Adipocyte (in vitro differentiated cells): ENCODE results near the gene LKAAEAR1.

Experiments used
- DNase-seq: peaks from one replicate; pipeline ENCODE4 v3.0.0-alpha.2; 2015; ENCODE audit warnings: low read depth
- H3K27me3 ChIP-seq: replicated peaks from 2 replicates; pipeline ENCODE4 v1.7.0; 2013; ENCODE audit warnings: mild to moderate bottlenecking, low read length, moderate library complexity; ENCODE audit not compliant: control insufficient read depth, insufficient read depth
- H3K36me3 ChIP-seq: 2 replicates; pipeline ENCODE4 v1.7.0; 2013; ENCODE audit warnings: low read length, mild to moderate bottlenecking, moderate library complexity; ENCODE audit not compliant: control insufficient read depth, insufficient read depth, severe bottlenecking
- H3K4me1 ChIP-seq: 2 replicates; pipeline ENCODE4 v1.7.0; 2013; ENCODE audit warnings: mild to moderate bottlenecking, low read length, moderate library complexity; ENCODE audit not compliant: control insufficient read depth, insufficient read depth
- H3K4me3 ChIP-seq: 2 replicates; pipeline ENCODE4 v1.7.0; 2013; ENCODE audit warnings: mild to moderate bottlenecking, low read length, moderate library complexity
- H3K9ac ChIP-seq: 2 replicates; pipeline ENCODE4 v1.7.0; 2013; ENCODE audit warnings: mild to moderate bottlenecking, low read length, moderate library complexity
- H3K9me3 ChIP-seq: 2 replicates; pipeline ENCODE4 v1.7.0; 2013; ENCODE audit warnings: mild to moderate bottlenecking, low read length, moderate library complexity; ENCODE audit not compliant: control insufficient read depth

LKAAEAR1 gene

GRCh38 chr20:64049060-64049877 lies 34.9 kb downstream of the LKAAEAR1 start, which contains the start of gene SOX18:
TSS of gene SOX18 (minus strand) at chr20:64049639. CDS start at chr20:64049516, 123 bp downstream.
- peak; percentile 61 for DNase-seq
- Histone ChIP-seq H3K4me1 (peaks cover 6% of the 10 kb centered on the region), H3K27me3 (peaks cover 49% of the 10 kb centered on the region)

GRCh38 chr20:64048402-64049044 lies 35.7 kb downstream of the LKAAEAR1 start:
- H3K9me3 ChIP-seq, result no peaks in the 10 kb centered on the region
- H3K9ac ChIP-seq, result no peak overlapping the region
- H3K4me1 ChIP-seq, result peaks cover under 1% of the 10 kb centered on the region
- H3K4me3 ChIP-seq, result no peak overlapping the region
- H3K27me3 ChIP-seq, result peaks cover 48% of the 10 kb centered on the region
- DNase-seq, result no peak
- no peaks in the 10 kb centered on the region for H3K36me3 ChIP-seq

More at GRCh38 chr20:64049060-64049877, 34.9 kb downstream of the LKAAEAR1 start, which contains the start of gene SOX18:
- no peak within 1 kb of the TSS for H3K9ac ChIP-seq
- H3K9me3 ChIP-seq, result no peaks in the 10 kb centered on the region
- H3K36me3 ChIP-seq, result no peaks in the 10 kb centered on the region
- no peak within 1 kb of the TSS for H3K4me3 ChIP-seq

DNA sequence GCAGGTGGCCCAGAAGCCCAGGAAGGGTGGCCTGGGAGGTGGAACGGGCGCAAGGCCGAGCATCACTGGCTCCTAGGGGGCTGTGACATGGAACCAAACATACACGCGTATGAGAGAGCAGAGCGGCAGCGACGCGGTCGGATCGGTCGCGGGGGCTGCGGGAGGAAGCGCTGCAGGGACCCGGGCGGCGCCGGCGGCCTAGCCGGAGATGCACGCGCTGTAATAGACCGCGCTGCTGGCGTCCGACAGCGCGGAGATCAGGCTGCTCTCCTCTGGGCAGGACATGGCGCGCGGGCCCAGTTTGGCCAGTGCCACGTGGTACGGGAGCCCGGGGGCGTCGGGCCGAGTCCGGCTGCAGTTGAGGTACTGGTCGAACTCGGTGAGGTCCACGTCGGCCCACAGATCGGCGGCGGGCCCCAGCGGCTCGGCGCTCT lies 36.2 kb downstream of the LKAAEAR1 start:
- no peaks in the 10 kb centered on the region for H3K4me1 ChIP-seq
- H3K36me3 ChIP-seq, result no peaks in the 10 kb centered on the region
- DNase-seq, result no peak
- peaks cover 43% of the 10 kb centered on the region for H3K27me3 ChIP-seq
- H3K9me3 ChIP-seq, result no peaks in the 10 kb centered on the region
- no peak overlapping the region for H3K9ac ChIP-seq
- no peak overlapping the region for H3K4me3 ChIP-seq

- Histone ChIP-seq H3K9ac (no peak overlapping the region), H3K4me1 (no peaks in the 10 kb centered on the region), H3K9me3 (no peaks in the 10 kb centered on the region), H3K4me3 (no peak overlapping the region), H3K36me3 (no peaks in the 10 kb centered on the region), H3K27me3 (peaks cover 39% of the 10 kb centered on the region)
- no peak for DNase-seq
Observed at GRCh38 chr20:64047046-64047389, 37.2 kb downstream of the LKAAEAR1 start.

DNA sequence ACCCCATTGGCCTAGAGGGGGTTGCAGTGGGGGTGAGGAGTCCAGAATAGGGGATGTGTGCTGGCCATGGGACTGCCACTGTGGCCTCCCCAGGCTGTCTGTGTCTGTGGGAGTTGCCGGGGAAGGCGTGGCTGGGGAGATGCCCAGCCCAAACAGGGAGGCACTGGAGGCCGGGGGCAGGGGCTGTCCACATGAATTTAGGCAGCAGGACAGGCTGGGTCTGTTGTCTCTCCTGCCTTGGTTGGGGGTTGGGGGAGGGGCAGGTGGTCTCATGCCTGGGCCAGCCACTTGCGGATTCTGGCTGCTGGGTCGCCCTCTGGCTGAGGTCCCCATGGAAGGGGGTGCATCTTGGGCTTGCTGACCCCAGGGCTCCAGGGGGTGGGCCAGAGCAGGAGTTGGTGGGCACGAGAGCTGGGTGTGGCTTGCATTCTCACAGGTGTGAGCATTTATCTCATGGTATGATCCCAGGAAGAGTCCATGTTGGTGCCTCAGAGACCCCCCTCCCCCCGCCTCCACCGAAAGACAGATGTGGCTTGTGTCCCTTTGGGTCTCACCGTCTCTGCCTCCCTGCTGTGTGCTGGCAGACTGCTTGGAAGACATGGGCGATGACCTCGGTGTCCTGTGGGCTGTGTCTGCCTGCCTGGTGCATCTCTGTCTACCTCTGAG lies 38.7 kb downstream of the LKAAEAR1 start:
- H3K9me3 ChIP-seq, result no peaks in the 10 kb centered on the region
- no peaks in the 10 kb centered on the region for H3K36me3 ChIP-seq
- no peak overlapping the region for H3K9ac ChIP-seq
- H3K27me3 ChIP-seq, result peaks cover 38% of the 10 kb centered on the region
- DNase-seq, result no peak
- no peak overlapping the region for H3K4me3 ChIP-seq
- H3K4me1 ChIP-seq, result no peaks in the 10 kb centered on the region

DNA sequence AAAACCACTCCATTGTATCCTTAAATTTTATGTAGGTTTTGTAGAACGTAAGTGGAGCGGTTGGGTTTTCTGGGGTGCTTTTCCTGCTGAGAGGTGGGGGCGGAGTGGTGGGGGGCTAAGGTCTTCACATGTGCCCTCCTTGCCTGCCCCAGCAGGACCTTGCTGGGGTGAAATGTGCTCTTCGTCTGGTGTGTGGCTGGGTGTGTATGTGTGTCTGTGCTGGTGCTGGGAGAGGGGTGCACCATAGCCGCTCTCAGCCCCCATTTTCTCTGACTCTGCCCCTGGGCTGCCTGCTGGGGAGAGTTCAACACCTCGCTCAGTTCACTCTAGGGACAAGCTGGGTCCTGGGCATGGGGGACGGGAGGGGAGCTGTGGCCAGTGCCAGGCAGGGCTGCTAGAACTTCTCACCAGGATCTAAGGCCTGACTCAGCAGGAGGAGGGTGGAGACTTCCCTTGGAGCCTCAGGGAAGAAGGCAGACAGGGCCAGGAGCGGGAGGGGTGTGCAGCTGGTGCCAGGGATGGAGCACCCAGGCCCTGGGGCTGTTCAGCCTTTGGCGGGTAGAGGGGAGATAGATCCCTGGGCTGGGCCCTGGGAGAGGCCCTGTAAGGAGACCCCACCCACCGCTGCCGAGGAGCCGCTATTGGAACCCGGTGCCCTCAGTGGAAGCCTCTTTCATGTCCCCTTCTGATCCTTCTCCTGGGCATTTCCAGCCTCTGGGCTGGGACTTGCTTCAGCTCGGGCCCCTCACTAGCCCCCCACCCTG lies 39.5 kb downstream of the LKAAEAR1 start:
- no peaks in the 10 kb centered on the region for H3K9me3 ChIP-seq
- no peak overlapping the region for H3K9ac ChIP-seq
- no peak overlapping the region for H3K4me3 ChIP-seq
- H3K36me3 ChIP-seq, result no peaks in the 10 kb centered on the region
- H3K4me1 ChIP-seq, result no peaks in the 10 kb centered on the region
- DNase-seq, result peak; percentile 80
- H3K27me3 ChIP-seq, result peaks cover 39% of the 10 kb centered on the region

- H3K27me3 ChIP-seq, result peaks cover 44% of the 10 kb centered on the region
- H3K9me3 ChIP-seq, result no peaks in the 10 kb centered on the region
- H3K36me3 ChIP-seq, result no peaks in the 10 kb centered on the region
- peaks cover 3% of the 10 kb centered on the region for H3K4me1 ChIP-seq
- no peak for DNase-seq
- H3K9ac ChIP-seq, result no peak overlapping the region
- H3K4me3 ChIP-seq, result no peak overlapping the region
Observed at GRCh38 chr20:64043768-64044167, 40.4 kb downstream of the LKAAEAR1 start.

DNA sequence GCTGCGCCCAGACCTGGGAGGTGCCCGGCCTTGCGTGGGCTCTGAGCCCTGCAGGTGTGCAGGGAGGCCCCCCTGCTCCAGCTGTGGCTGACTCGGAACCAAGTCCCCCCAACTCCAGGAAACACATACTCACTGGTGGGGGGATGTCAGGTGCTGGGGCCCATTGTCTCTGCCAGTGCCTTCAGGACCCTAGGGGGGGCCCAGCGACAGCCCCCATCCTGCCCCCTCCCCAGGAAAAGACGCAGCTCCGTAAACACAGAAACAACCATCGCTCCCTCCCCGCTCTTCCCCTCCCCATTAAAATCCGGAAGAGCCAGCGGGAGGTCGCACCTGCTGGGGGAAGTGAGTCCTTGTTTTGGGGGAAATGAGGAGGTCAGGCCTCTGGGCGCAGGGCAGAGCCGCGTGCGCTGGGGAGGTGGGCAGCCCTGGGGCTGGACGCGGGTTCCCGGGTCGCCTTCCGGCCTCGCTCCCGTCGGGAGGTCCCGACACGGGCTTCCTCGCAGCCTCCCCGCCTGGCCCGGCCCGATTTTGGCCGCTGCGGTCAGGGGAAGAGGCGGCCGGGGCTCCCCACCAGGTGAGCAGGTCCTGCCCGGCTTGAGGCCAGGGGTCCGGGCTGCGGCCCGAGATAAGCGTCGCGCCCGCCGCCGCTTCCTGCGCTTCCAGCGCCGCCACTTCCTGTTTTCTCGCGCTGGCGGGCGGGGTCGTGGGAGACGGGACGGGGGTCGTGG lies 42.0 kb downstream of the LKAAEAR1 start:
- Histone ChIP-seq H3K9me3 (no peaks in the 10 kb centered on the region), H3K4me3 (peak overlapping the region; percentile 50), H3K27me3 (peaks cover 44% of the 10 kb centered on the region), H3K4me1 (peaks cover 3% of the 10 kb centered on the region), H3K9ac (no peak overlapping the region), H3K36me3 (no peaks in the 10 kb centered on the region)
- DNase-seq, result no peak

DNA sequence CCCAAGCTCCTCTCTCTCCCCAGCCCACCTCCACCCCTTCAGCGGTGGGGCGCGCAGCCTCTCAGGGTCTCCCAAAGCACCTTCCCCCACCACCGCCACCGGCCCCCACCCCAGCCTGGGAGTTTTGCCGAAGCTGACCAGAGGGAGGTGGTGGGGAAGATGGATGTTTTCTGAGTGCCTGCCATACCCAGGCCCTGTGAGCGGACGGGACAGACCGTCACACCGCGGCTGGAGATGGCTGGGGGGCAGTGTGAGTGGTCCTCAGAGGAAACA lies 42.5 kb downstream of the LKAAEAR1 start:
- no peaks in the 10 kb centered on the region for H3K9me3 ChIP-seq
- H3K27me3 ChIP-seq, result peaks cover 41% of the 10 kb centered on the region
- H3K36me3 ChIP-seq, result no peaks in the 10 kb centered on the region
- H3K9ac ChIP-seq, result no peak overlapping the region
- no peak overlapping the region for H3K4me3 ChIP-seq
- no peak for DNase-seq
- peaks cover 3% of the 10 kb centered on the region for H3K4me1 ChIP-seq

DNA sequence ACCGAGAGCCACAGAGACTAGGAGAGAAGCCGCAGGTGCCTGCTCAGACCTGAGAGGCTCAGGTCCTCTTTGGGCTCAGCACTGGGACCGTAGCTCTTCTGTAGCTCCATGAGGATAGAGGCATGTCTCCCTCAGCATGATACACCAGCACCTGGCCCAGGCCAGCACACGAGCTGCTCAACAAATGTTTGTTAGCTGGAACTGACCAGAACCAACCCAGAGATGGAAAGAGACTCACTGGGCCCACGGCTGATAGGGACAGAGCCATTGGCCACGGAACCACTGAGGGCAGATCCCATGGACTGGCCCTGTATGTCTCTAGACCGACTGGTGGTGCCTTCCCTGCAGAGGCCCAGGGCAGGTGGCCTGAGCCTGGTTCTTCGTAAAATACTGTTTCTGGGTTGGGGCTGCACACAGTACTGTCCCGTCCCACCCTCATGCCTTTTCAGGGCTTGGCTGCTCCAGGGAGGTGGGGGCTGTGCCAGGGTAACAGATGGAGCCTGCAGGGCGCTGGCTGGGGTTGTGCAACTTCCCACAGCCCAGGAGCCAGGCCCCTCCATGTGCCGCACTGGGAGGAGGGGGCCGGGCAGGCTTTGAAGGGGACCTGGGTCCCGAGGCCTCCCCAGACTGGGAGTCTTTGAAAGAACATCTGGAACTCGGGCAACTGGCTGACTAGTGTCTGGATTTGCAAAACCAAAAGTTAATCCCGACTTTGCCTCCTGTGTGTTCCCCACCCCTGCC lies 43.0 kb downstream of the LKAAEAR1 start:
- H3K36me3 ChIP-seq, result no peaks in the 10 kb centered on the region
- H3K27me3 ChIP-seq, result peaks cover 37% of the 10 kb centered on the region
- peaks cover 8% of the 10 kb centered on the region for H3K4me1 ChIP-seq
- H3K9me3 ChIP-seq, result no peaks in the 10 kb centered on the region
- DNase-seq, result peak; percentile 71
- no peak overlapping the region for H3K9ac ChIP-seq
- H3K4me3 ChIP-seq, result no peak overlapping the region
